ENCODE data around the gene CBFA2T3. TPM values are rescaled to one million over a fixed set of nuclear protein-coding genes. Genes with fewer than 3 reads are reported as not detected.

Gene CBFA2T3
- total and polyA plus RNA-seq, 2 of the 8 experiments (the other 6 are each of a cell fraction or from before 2014, with no cell fraction given): 0.51 to 1.3 TPM

GRCh38 chr16:88943131-88943664 is 33.8 kb downstream of the CBFA2T3 start:
- WGBS, 2 experiments (ENCODE audit: extremely low coverage in 1 of 2, insufficient coverage in 1 of 2, insufficient read length in 1 of 2, insufficient replicate concordance in 2 of 2, low coverage in 1 of 2, low lambda C conversion rate in 2 of 2, missing lambda C conversion rate in 1 of 2): 89% methylated on average over 15 of the region's 18 CpGs; no CpG with 5 or more reads in 1 of the 2 experiments
- Histone ChIP-seq H3K36me3 (ENCODE audit: control insufficient read depth in 2 of 4, insufficient read depth in 4 of 4, low read length in 3 of 4) (peaks cover 0 to 6% (median 0%) of the 10 kb centered on the region in 4 experiments; a peak in 1 of 8 replicates), H3K4me2 (ENCODE audit: insufficient read depth in 1 of 2, low read depth in 2 of 2, low read length in 2 of 2) (no peak overlapping the region), H3K4me3 (ENCODE audit: extremely low read depth in 1 of 4, insufficient read depth in 2 of 4, low read depth in 3 of 4, low read length in 4 of 4) (no peak overlapping the region), H2BK15ac (ENCODE audit: low read length) (no peak overlapping the region), H3K27me3 (replicated peaks in 1 of 4; ENCODE audit: control insufficient read depth in 3 of 4, extremely low read depth in 1 of 4, insufficient read depth in 3 of 4, low read length in 3 of 4) (peaks cover 14 to 29% (median 28%) of the 10 kb centered on the region in 4 experiments; a peak in 6 of 7 replicates), H3K4ac (replicated peaks; ENCODE audit: insufficient read length, low read depth, low read length) (no peak overlapping the region), H2BK20ac (ENCODE audit: low read length) (no peak overlapping the region), H4K5ac (ENCODE audit: insufficient read length, low read depth, low read length) (no peak overlapping the region), H2BK12ac (ENCODE audit: low read depth, low read length) (no peak overlapping the region), H3K56ac (replicated peaks; ENCODE audit: insufficient read length, low read depth, low read length) (no peak overlapping the region), H3K4me1 (replicated peaks in 1 of 4; ENCODE audit: control insufficient read depth in 3 of 4, insufficient read depth in 4 of 4, low read length in 3 of 4) (peaks cover 0 to 7% (median 4%) of the 10 kb centered on the region in 4 experiments; a peak in 4 of 7 replicates), H2BK120ac (replicated peaks; ENCODE audit: low read depth, low read length) (no peak overlapping the region), H3K9me3 (ENCODE audit: insufficient read depth in 2 of 2, low read depth in 1 of 2, low read length in 1 of 2) (no peaks in the 10 kb centered on the region), H4K91ac (replicated peaks; ENCODE audit: insufficient read length, low read length) (no peak overlapping the region), H2AK5ac (ENCODE audit: low read depth, low read length) (no peak overlapping the region), H3K79me1 (ENCODE audit: low read depth, low read length) (no peaks in the 10 kb centered on the region), H3K23ac (ENCODE audit: insufficient read length) (no peak overlapping the region), H3K23me2 (ENCODE audit: low read depth, low read length) (peaks cover 8% of the 10 kb centered on the region; the same call in 1 of the 2 replicates), H3K18ac (ENCODE audit: extremely low read depth, low read length) (no peak overlapping the region), H4K20me1 (replicated peaks in 1 of 2; ENCODE audit: control insufficient read depth in 1 of 2, insufficient read depth in 2 of 2, low read length in 2 of 2) (peaks cover 2 to 4% of the 10 kb centered on the region in 2 experiments), H2BK5ac (ENCODE audit: low read depth, low read length) (no peak overlapping the region), H4K8ac (ENCODE audit: extremely low read depth, insufficient read depth, low read length) (no peak overlapping the region), H3K27ac (ENCODE audit: low read depth, low read length) (no peak overlapping the region), H3K14ac (ENCODE audit: insufficient read length) (no peak overlapping the region), H2AFZ (ENCODE audit: low read length) (no peak overlapping the region), H3K79me2 (ENCODE audit: control insufficient read depth in 1 of 2, insufficient read depth in 2 of 2, low read length in 2 of 2) (no peaks in the 10 kb centered on the region), H3K9ac (replicated peaks in 1 of 4; ENCODE audit: extremely low read depth in 1 of 4, low read depth in 3 of 4, low read length in 3 of 4) (no peak overlapping the region)
- CTCF ChIA-PET (ENCODE audit: partially characterized antibody): interaction anchor here (0.6 to 1.7 kb wide), 10 partner anchors 16 to 224 kb away, joined by 3 to 6 read pairs (median 3); no protein-coding TSS in a partner anchor
- POLR2A ChIA-PET (ENCODE audit: partially characterized antibody): interaction anchor here (0.8 to 2.3 kb wide), 2 partner anchors 27 to 150 kb away, joined by 3 to 8 read pairs; partner anchors contain the start of gene ACSF3
- no peak for FAIRE-seq
- no peak for DNase-seq (ENCODE audit: low read depth in 1 of 2, low spot score in 2 of 2)
- TF ChIP-seq JUN (IDR thresholded peaks at IDR 0.05; ENCODE audit: low read depth, low read length): no peak
- no peak for TF ChIP-seq POLR2A (IDR thresholded peaks at IDR 0.05; ENCODE audit: control extremely low read depth in 1 of 2, low read depth in 2 of 2, low read length in 2 of 2)
- no peak for TF ChIP-seq POLR2AphosphoS5 (IDR thresholded peaks at IDR 0.05; ENCODE audit: low read depth, low read length)
- TF ChIP-seq NANOG (IDR thresholded peaks at IDR 0.05; ENCODE audit: insufficient read depth, low read depth, low read length, poor library complexity, severe bottlenecking): no peak
- no peak for TF ChIP-seq JUND (IDR thresholded peaks at IDR 0.05; ENCODE audit: low read length)
- TF ChIP-seq GTF2F1 (IDR thresholded peaks at IDR 0.05; ENCODE audit: borderline replicate concordance, low read depth, low read length): no peak
- TF ChIP-seq KDM1A (IDR thresholded peaks at IDR 0.05; ENCODE audit: borderline replicate concordance, low read length): no peak
- no peak for TF ChIP-seq KDM4A (IDR thresholded peaks at IDR 0.05; ENCODE audit: low read depth, low read length, severe bottlenecking)
- TF ChIP-seq SAP30 (IDR thresholded peaks at IDR 0.05; ENCODE audit: insufficient read depth, insufficient replicate concordance, low read length): no peak
- TF ChIP-seq BCL11A (IDR thresholded peaks at IDR 0.05; ENCODE audit: low read depth in 2 of 2, low read length in 2 of 2): no peak
- TF ChIP-seq ZNF274 (IDR thresholded peaks at IDR 0.05; ENCODE audit: borderline replicate concordance, extremely low read depth, low read length): no peak
- no peak for TF ChIP-seq BACH1 (IDR thresholded peaks at IDR 0.05; ENCODE audit: low read length)
- no peak for TF ChIP-seq TBP (IDR thresholded peaks at IDR 0.05; ENCODE audit: low read depth, low read length)
- TF ChIP-seq SP4 (IDR thresholded peaks at IDR 0.05; ENCODE audit: low read length): no peak
